ENCODE results near the gene RAD54L2. TPM values are rescaled to one million over a fixed set of nuclear protein-coding genes. Genes with fewer than 3 reads are reported as not detected.
"Not testable (repeated sequence)": the region's sequence is repeated elsewhere in the genome, so short reads cannot be mapped to it uniquely, and the experiment has no call there.

Gene RAD54L2
- total RNA-seq, 1 experiment from 2014 or later = 22.6 TPM

DNA sequence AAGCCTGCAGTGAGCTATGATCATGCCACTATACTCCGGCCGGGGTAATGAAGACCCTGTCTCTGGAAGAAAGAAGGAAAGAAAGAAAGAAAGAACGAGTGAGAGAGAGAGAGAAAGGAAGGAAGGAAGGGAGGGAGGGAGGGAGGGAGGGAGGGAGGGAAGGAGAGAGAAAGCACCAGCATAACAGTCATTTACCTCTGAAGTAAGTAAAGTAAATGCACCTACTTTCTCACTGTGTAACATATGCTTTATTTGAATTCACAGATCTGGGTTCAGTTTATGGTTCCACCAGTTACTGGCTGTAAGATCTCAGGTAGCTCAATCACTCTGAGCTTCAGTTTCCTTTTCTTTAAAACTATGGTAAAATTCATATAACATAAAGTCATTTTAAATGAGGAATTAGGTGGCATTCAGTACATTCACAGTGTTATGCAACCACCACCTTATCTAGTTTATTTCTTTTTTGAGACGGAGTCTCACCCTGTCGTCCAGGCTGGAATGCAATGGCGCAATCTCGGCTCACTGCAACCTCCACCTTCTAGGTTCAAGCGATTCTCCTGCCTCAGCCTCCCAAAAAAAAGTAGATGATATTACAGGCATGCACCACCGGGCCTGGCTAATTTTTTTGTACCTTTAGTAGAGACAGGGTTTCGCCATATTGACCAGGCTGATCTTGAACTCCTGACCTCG is 16.1 kb upstream of the RAD54L2 start:
- TF ChIP-seq CTCF (conservative IDR thresholded peaks at IDR 0.05) (no peak), EZH2 (IDR thresholded peaks at IDR 0.05; ENCODE audit: low read depth) (no peak)
- no peaks in the 10 kb centered on the region for H3K36me3 ChIP-seq (ENCODE audit: low read depth)
- H3K9me2 ChIP-seq (ENCODE audit: insufficient read depth) = no peaks in the 10 kb centered on the region
- POLR2A ChIA-PET (ENCODE audit: unreplicated experiment) = no interaction called here
- no peak for DNase-seq
- no peak overlapping the region for H3K4me2 ChIP-seq
- no peak overlapping the region for H2AFZ ChIP-seq
- H3F3A ChIP-seq (ENCODE audit: insufficient read depth, low read depth) = no peaks in the 10 kb centered on the region
- H3K27ac ChIP-seq = no peak overlapping the region
- no peaks in the 10 kb centered on the region for H3K4me1 ChIP-seq (replicated peaks; ENCODE audit: insufficient read depth)
- 0 out of 2 replicates have a peak, but pooled peaks cover 4% of the 10 kb centered on the region for H3K27me3 ChIP-seq (ENCODE audit: insufficient read depth, low read depth)
- CTCF ChIA-PET = no interaction called here
- intact Hi-C loops (cut with micrococcal nuclease; ENCODE audit: unreplicated experiment) = no loop called here
- no peak overlapping the region for H3K4me3 ChIP-seq
- no peaks in the 10 kb centered on the region for H3K9me3 ChIP-seq (ENCODE audit: insufficient read depth, low read depth)
- H3K79me2 ChIP-seq (ENCODE audit: low read depth) = no peaks in the 10 kb centered on the region
- BruUV-seq (replicated peaks) = no TSS peak
- H4K20me1 ChIP-seq (ENCODE audit: insufficient read depth) = no peaks in the 10 kb centered on the region

- DNase-seq; H3K4me1 ChIP-seq (replicated peaks; ENCODE audit: insufficient read depth); H3K9me2 ChIP-seq (ENCODE audit: insufficient read depth); H3K4me3 ChIP-seq; H3K79me2 ChIP-seq (ENCODE audit: low read depth); H3K36me3 ChIP-seq (ENCODE audit: low read depth); H3K4me2 ChIP-seq; H3K27ac ChIP-seq; H2AFZ ChIP-seq; H3K9me3 ChIP-seq (ENCODE audit: insufficient read depth, low read depth); H4K20me1 ChIP-seq (ENCODE audit: insufficient read depth); intact Hi-C loops (cut with micrococcal nuclease; ENCODE audit: unreplicated experiment); H3F3A ChIP-seq (ENCODE audit: insufficient read depth, low read depth); H3K27me3 ChIP-seq (ENCODE audit: insufficient read depth, low read depth); BruUV-seq (replicated peaks); CTCF ChIA-PET: not testable (repeated sequence)
- POLR2A ChIA-PET (ENCODE audit: unreplicated experiment) = interaction anchor here (0.6 kb wide), 1 partner anchor 9 kb away, joined by 3 read pairs; no protein-coding TSS in a partner anchor
Observed at GRCh38 chr3:51524874-51525273, 13.6 kb upstream of the RAD54L2 start.

DNA sequence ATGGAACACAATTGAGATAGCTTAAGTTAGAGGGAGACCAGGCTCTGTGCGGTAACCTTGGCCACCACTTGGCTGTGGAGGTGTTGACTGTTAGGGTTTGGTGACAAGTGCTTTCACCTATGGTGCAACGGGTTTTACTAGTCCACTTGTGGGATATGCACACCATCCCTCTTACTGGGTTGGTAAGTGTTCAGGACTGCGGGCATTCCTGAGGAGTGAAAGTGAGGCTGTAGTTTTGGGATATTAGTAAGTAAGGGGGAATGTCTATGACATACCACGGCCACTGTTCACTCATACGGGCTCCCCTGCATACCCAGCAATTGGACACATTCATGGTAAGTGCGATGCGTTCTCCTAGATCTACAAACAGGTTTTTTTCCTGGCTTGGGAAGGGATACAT is 8.0 kb upstream of the RAD54L2 start:
- ChIA-PET CTCF (no interaction called here), POLR2A (ENCODE audit: unreplicated experiment) (no interaction called here)
- no peaks in the 10 kb centered on the region for H3K9me2 ChIP-seq (ENCODE audit: insufficient read depth)
- no peaks in the 10 kb centered on the region for H3K4me1 ChIP-seq (replicated peaks; ENCODE audit: insufficient read depth)
- peak in 1 of 2 experiments; percentile 55 for DNase-seq
- no peaks in the 10 kb centered on the region for H3K9me3 ChIP-seq (ENCODE audit: insufficient read depth, low read depth)
- H3K27ac ChIP-seq = no peak overlapping the region
- no peaks in the 10 kb centered on the region for H4K20me1 ChIP-seq (ENCODE audit: insufficient read depth)
- no peaks in the 10 kb centered on the region for H3K79me2 ChIP-seq (ENCODE audit: low read depth)
- H3K36me3 ChIP-seq (ENCODE audit: low read depth) = no peaks in the 10 kb centered on the region
- no peak overlapping the region for H2AFZ ChIP-seq
- no peak overlapping the region for H3K4me2 ChIP-seq
- no peaks in the 10 kb centered on the region for H3F3A ChIP-seq (ENCODE audit: insufficient read depth, low read depth)
- no TSS peak for BruUV-seq (replicated peaks)
- 0 out of 2 replicates have a peak, but pooled peaks cover 4% of the 10 kb centered on the region for H3K27me3 ChIP-seq (ENCODE audit: insufficient read depth, low read depth)
- intact Hi-C loops (cut with micrococcal nuclease; ENCODE audit: unreplicated experiment) = no loop called here
- H3K4me3 ChIP-seq = no peak overlapping the region
- TF ChIP-seq CTCF (conservative IDR thresholded peaks at IDR 0.05) = no peak
- TF ChIP-seq EZH2 (IDR thresholded peaks at IDR 0.05; ENCODE audit: low read depth) = no peak
